ENCODE results near the gene ATP1A3. TPM values are rescaled to one million over a fixed set of nuclear protein-coding genes. Genes with fewer than 3 reads are reported as not detected.

The ATP1A3 gene
- total and polyA plus RNA-seq, 2 donors (not counting 1 experiment from before 2014, with no cell fraction given), result 1.2 to 3.8 TPM

DNA sequence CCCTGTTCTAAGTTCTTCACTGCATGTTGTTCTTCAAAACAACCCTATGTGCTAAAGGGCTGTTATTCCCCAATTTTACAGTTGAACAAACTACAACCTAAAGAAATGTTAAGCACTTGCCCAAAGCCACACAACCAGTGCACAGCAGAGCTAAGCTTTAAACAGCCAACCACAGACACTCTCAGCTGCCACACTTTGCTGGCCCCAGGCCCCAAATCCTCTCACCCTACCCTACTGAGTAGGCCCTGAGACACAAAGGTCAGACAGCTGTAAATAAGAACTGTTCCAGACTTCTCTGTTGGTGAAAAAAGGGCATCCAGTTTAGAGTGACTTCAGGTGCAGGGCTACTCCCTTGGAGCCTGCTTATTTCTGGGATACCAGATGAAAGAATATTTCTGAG, 46.0 kb upstream of the ATP1A3 start:
- H3K4me2 ChIP-seq (replicated peaks; ENCODE audit: low read depth, low read length, poor library complexity, severe bottlenecking), result no peak overlapping the region
- no peaks in the 10 kb centered on the region for H3K9me3 ChIP-seq (ENCODE audit: control extremely low read depth in 1 of 3, control insufficient read depth in 2 of 3, insufficient read depth in 1 of 3, low read length in 2 of 3)
- Mint-ChIP-seq H3K9me3 (ENCODE audit: insufficient read depth) (no peaks in the 10 kb centered on the region), H3K4me1 (no peaks in the 10 kb centered on the region), H3K27me3 (no peaks in the 10 kb centered on the region), H3K4me3 (no peak overlapping the region), H3K27ac (no peak overlapping the region)
- DNase-seq (no peak), ATAC-seq (ENCODE audit: low read depth) (no peak)
- H3K27ac ChIP-seq (ENCODE audit: low read length in 2 of 2), result no peak overlapping the region
- no peak overlapping the region for H3K9ac ChIP-seq (ENCODE audit: low read length)
- no peaks in the 10 kb centered on the region for H3K27me3 ChIP-seq (replicated peaks in 1 of 4; ENCODE audit: control extremely low read depth in 1 of 4, control insufficient read depth in 3 of 4, insufficient read depth in 4 of 4, low read length in 3 of 4)
- H4K20me1 ChIP-seq (ENCODE audit: control insufficient read depth, insufficient read depth, low read length, poor library complexity, severe bottlenecking), result no peaks in the 10 kb centered on the region
- H2AFZ ChIP-seq (ENCODE audit: insufficient read depth, low read depth, low read length, poor library complexity, severe bottlenecking), result no peak overlapping the region
- no peaks in the 10 kb centered on the region for H3K4me1 ChIP-seq (ENCODE audit: control insufficient read depth in 2 of 2, insufficient read depth in 2 of 2, low read length in 2 of 2)
- no peak overlapping the region for H3K4me3 ChIP-seq (ENCODE audit: control extremely low read depth in 1 of 5, extremely low read depth in 1 of 5, insufficient read depth in 1 of 5, low read depth in 2 of 5, low read length in 4 of 5)
- ChIA-PET CTCF (no interaction called here), POLR2A (no interaction called here)
- intact Hi-C loops (cut with micrococcal nuclease), result no loop called here
- H3K36me3 ChIP-seq (replicated peaks in 1 of 2; ENCODE audit: control extremely low read depth in 1 of 2, control insufficient read depth in 1 of 2, extremely low read depth in 1 of 2, insufficient read depth in 2 of 2, low read length in 1 of 2), result no peaks in the 10 kb centered on the region
- no peaks in the 10 kb centered on the region for H3K79me2 ChIP-seq (ENCODE audit: control insufficient read depth, insufficient read depth, low read length)
- TF ChIP-seq, protein P1, sequence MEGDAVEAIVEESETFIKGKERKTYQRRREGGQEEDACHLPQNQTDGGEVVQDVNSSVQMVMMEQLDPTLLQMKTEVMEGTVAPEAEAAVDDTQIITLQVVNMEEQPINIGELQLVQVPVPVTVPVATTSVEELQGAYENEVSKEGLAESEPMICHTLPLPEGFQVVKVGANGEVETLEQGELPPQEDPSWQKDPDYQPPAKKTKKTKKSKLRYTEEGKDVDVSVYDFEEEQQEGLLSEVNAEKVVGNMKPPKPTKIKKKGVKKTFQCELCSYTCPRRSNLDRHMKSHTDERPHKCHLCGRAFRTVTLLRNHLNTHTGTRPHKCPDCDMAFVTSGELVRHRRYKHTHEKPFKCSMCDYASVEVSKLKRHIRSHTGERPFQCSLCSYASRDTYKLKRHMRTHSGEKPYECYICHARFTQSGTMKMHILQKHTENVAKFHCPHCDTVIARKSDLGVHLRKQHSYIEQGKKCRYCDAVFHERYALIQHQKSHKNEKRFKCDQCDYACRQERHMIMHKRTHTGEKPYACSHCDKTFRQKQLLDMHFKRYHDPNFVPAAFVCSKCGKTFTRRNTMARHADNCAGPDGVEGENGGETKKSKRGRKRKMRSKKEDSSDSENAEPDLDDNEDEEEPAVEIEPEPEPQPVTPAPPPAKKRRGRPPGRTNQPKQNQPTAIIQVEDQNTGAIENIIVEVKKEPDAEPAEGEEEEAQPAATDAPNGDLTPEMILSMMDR (IDR thresholded peaks at IDR 0.05), result no peak
- no peak for TF ChIP-seq EZH2 (IDR thresholded peaks at IDR 0.05; ENCODE audit: borderline replicate concordance, insufficient read depth, low read depth, low read length, poor library complexity, severe bottlenecking)

DNA sequence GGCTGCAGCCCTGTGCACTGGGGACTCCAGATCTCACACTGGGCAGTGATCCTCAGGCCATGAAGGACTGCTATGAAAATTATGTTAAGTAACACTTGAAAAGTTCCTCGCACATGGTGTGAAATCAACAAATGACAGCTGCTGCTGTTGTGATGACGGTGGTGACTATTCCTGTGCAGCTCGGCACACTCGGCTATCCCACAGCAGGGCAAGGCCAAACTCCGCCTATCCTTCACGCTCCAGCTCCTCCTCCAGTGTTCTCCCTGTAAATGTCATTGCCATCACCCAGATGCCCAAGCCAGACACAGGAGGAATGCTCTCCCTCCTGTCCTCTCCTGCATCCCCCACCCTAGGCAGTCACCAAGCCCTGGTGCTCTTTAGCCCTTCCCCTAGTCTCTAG, 44.6 kb upstream of the ATP1A3 start:
- Mint-ChIP-seq H3K4me1 (peaks cover 6% of the 10 kb centered on the region), H3K27ac (no peak overlapping the region), H3K4me3 (no peak overlapping the region), H3K27me3 (no peaks in the 10 kb centered on the region), H3K9me3 (ENCODE audit: insufficient read depth) (no peaks in the 10 kb centered on the region)
- Histone ChIP-seq H3K4me3 (ENCODE audit: control extremely low read depth in 1 of 5, extremely low read depth in 1 of 5, insufficient read depth in 1 of 5, low read depth in 2 of 5, low read length in 4 of 5) (no peak overlapping the region), H3K27ac (ENCODE audit: low read length in 2 of 2) (no peak overlapping the region), H3K27me3 (replicated peaks in 1 of 4; ENCODE audit: control extremely low read depth in 1 of 4, control insufficient read depth in 3 of 4, insufficient read depth in 4 of 4, low read length in 3 of 4) (no peaks in the 10 kb centered on the region), H3K9ac (ENCODE audit: low read length) (no peak overlapping the region), H3K79me2 (ENCODE audit: control insufficient read depth, insufficient read depth, low read length) (no peaks in the 10 kb centered on the region), H2AFZ (ENCODE audit: insufficient read depth, low read depth, low read length, poor library complexity, severe bottlenecking) (no peak overlapping the region), H3K4me2 (replicated peaks; ENCODE audit: low read depth, low read length, poor library complexity, severe bottlenecking) (no peak overlapping the region), H3K9me3 (ENCODE audit: control extremely low read depth in 1 of 3, control insufficient read depth in 2 of 3, insufficient read depth in 1 of 3, low read length in 2 of 3) (no peaks in the 10 kb centered on the region), H3K36me3 (replicated peaks in 1 of 2; ENCODE audit: control extremely low read depth in 1 of 2, control insufficient read depth in 1 of 2, extremely low read depth in 1 of 2, insufficient read depth in 2 of 2, low read length in 1 of 2) (no peaks in the 10 kb centered on the region), H4K20me1 (ENCODE audit: control insufficient read depth, insufficient read depth, low read length, poor library complexity, severe bottlenecking) (no peaks in the 10 kb centered on the region), H3K4me1 (ENCODE audit: control insufficient read depth in 2 of 2, insufficient read depth in 2 of 2, low read length in 2 of 2) (peaks cover 0 to 5% of the 10 kb centered on the region in 2 donors)
- WGBS (ENCODE audit: insufficient coverage), result 96% methylated on average over 6 of the region's 6 CpGs
- ChIA-PET CTCF (interaction anchor here (0.6 to 1.6 kb wide), 3 partner anchors 8 to 71 kb away, joined by 3 to 5 read pairs (median 3); no protein-coding TSS in a partner anchor), POLR2A (no interaction called here)
- intact Hi-C loops (cut with micrococcal nuclease), result no loop called here
- TF ChIP-seq, protein P1 (IDR thresholded peaks at IDR 0.05), result no peak
- TF ChIP-seq EZH2 (IDR thresholded peaks at IDR 0.05; ENCODE audit: borderline replicate concordance, insufficient read depth, low read depth, low read length, poor library complexity, severe bottlenecking), result no peak
- no peak for DNase-seq
- ATAC-seq (ENCODE audit: low read depth), result no peak

All from B cell (primary cell).